CD4-positive, alpha-beta T cell treated with Interferon gamma for 1 hour (primary cell): ENCODE measurements around the gene KIF5B.

ENCODE experiments used
- DNase-seq: peaks from one replicate; pipeline ENCODE4 v3.0.0-alpha.2; 2020

The KIF5B gene

DNA sequence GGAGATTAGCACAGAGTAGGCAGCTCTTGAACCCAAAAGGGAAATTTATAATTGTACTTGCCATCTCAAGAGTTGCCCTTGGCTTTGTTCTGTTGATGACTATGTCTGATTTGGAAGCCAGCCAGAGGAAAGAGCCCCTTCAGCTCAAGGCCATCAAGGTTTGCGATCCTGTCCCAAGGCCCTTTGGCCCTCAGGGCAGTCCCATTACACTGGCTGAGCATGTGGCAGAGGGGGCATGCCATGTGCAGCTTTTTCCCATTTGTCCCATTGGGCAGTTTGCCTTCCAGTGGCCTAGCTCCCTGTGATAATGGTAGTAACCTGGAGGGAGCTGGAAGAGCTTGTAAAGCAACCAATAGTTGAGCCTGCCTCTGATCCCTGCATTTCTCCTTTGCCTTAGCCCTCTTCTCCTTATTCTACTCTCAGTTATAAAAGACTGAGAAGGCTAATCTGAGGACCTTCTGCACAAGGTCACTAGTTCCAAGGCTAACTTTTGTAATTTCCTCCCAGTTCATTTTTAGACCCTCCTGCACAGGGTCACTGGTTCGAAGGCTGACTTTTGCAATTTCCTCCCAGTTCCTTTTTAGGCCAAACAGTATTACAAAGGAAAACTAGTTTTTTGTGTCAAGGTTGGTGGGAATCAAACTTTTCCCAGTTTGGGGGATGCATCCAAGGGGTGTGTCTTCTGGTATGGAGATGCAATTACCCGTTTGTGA lies 96.6 kb downstream of the KIF5B start:
- DNase-seq, result no peak
